CD4-positive, alpha-beta T cell (primary cell): ENCODE results near the gene SLC2A5. TPM values are rescaled to one million over a fixed set of nuclear protein-coding genes. Genes with fewer than 3 reads are reported as not detected.

ENCODE experiments used
- ATAC-seq: fragments of 200-7000 bp; cut with Tn5 transposase; one replicate; pipeline ENCODE4 v1.10.0; 2022; ENCODE audit warnings: mild to moderate bottlenecking; ENCODE audit not compliant: poor library complexity
- CTCF ChIA-PET: fragments of 350-600 bp; sonication (Branson Sonifier 250); formaldehyde crosslinking; loops from one replicate; lab custom pipeline; 2021; ENCODE audit warnings: antibody characterized with exemption, inconsistent platforms; lab: Charles Lee
- POLR2A ChIA-PET: fragments of 350-600 bp; sonication (Branson Sonifier 250); formaldehyde crosslinking; loops from one replicate; lab custom pipeline; 2021; ENCODE audit warnings: antibody characterized with exemption, inconsistent platforms; lab: Charles Lee
- DNase-seq, 14 experiments: peaks; one replicate each; pipeline ENCODE4 v3.0.0-alpha.2; 2013 to 2020; ENCODE audit warnings: mixed read lengths in 2 of 14
- H3K27ac ChIP-seq, 2 donors: one replicate each; pipeline versions ENCODE4 v1.5.1 to v1.7.0; 2013; ENCODE audit warnings: low read length in 2 of 2, low read depth in 1 of 2, mild to moderate bottlenecking in 1 of 2
- H3K27me3 ChIP-seq, 2 experiments: 1 replicate in 1 of 2; 2 replicates in 1 of 2; pipeline versions ENCODE4 v1.6.1 to v1.7.0; 2013; ENCODE audit warnings: low read length in 2 of 2, control low read depth in 1 of 2, mild to moderate bottlenecking in 1 of 2, moderate library complexity in 1 of 2; ENCODE audit not compliant: insufficient read depth in 2 of 2, control insufficient read depth in 1 of 2
- H3K36me3 ChIP-seq: one replicate; pipeline ENCODE4 v1.6.1; 2013; ENCODE audit warnings: low read length, control low read depth; ENCODE audit not compliant: insufficient read depth
- H3K4me1 ChIP-seq: one replicate; pipeline ENCODE4 v1.6.1; 2013; ENCODE audit warnings: low read length, control low read depth; ENCODE audit not compliant: insufficient read depth
- H3K4me3 ChIP-seq: one replicate; pipeline ENCODE4 v1.5.1; 2013; ENCODE audit warnings: mild to moderate bottlenecking, low read length, moderate library complexity
- H3K9me3 ChIP-seq, 2 experiments: 1 replicate in 1 of 2; 2 replicates in 1 of 2; pipeline versions ENCODE4 v1.6.1 to v1.7.0; 2013; ENCODE audit warnings: low read length in 2 of 2, mild to moderate bottlenecking in 2 of 2, control low read depth in 1 of 2, moderate library complexity in 1 of 2; ENCODE audit not compliant: control insufficient read depth in 1 of 2, insufficient read depth in 1 of 2
- H3K27ac Mint-ChIP-seq: one replicate; pipeline ENCODE4 v1.8.0; 2020; ENCODE audit warnings: mixed read lengths
- H3K27me3 Mint-ChIP-seq: one replicate; pipeline ENCODE4 v1.8.0; 2021; ENCODE audit warnings: mixed read lengths
- H3K36me3 Mint-ChIP-seq: one replicate; pipeline ENCODE4 v1.8.0; 2021; ENCODE audit warnings: low read depth, mixed read lengths
- H3K4me1 Mint-ChIP-seq: one replicate; pipeline ENCODE4 v1.8.0; 2021; ENCODE audit warnings: low read depth, mixed read lengths
- H3K4me3 Mint-ChIP-seq: one replicate; pipeline ENCODE4 v1.8.0; 2020; ENCODE audit warnings: mild to moderate bottlenecking, mixed read lengths
- H3K9me3 Mint-ChIP-seq: one replicate; pipeline ENCODE4 v1.8.0; 2020; ENCODE audit warnings: mixed read lengths
- CTCF ChIP-seq: fragments of 200-600 bp; IDR thresholded peaks from one replicate; pipeline ENCODE4 v1.8.0; 2022; ENCODE audit warnings: antibody characterized with exemption, mild to moderate bottlenecking
- intact Hi-C, 2 experiments: fragments of 100-400 bp; cut with DNase I in 1 of 2; cut with micrococcal nuclease in 1 of 2; formaldehyde crosslinking; loops; one replicate each; pipeline versions ENCODE4 v1.15.1 to v1.9.0; 2023 to 2025; cut with DNase I, micrococcal nuclease
- total RNA-seq, 174 experiments: library from RNA in 2 of 174; stranded (reverse) in 2 of 174; gene quantifications; one replicate each; pipeline ENCODE4 v1.2.3 and lab custom pipeline; 2021 to 2026

SLC2A5 gene
- total RNA-seq, 2 experiments from 2014 or later, result not detected

GRCh38 chr1:9100471-9101043, 31.1 kb upstream of the SLC2A5 start:
- ATAC-seq (no peak), DNase-seq (no peak)
- ChIA-PET CTCF (interaction anchor here (1.2 to 1.3 kb wide), 2 partner anchors 10 to 42 kb away, joined by 3 to 4 read pairs; no protein-coding TSS in a partner anchor), POLR2A (no interaction called here)
- H3K4me3 ChIP-seq, result no peak overlapping the region
- Mint-ChIP-seq H3K9me3 (no peaks in the 10 kb centered on the region), H3K27ac (no peak overlapping the region), H3K4me3 (no peak overlapping the region), H3K27me3 (no peaks in the 10 kb centered on the region), H3K4me1 (no peaks in the 10 kb centered on the region), H3K36me3 (peaks cover 18% of the 10 kb centered on the region)
- H3K4me1 ChIP-seq, result no peaks in the 10 kb centered on the region
- intact Hi-C loops, result loop anchor here in 1 of 2 experiments (2.0 kb wide), 1 partner anchor 92 kb away; no protein-coding TSS in a partner anchor
- peaks cover 8% of the 10 kb centered on the region for H3K36me3 ChIP-seq
- no peak for TF ChIP-seq CTCF
- no peak overlapping the region for H3K27ac ChIP-seq
- H3K27me3 ChIP-seq, result no peaks in the 10 kb centered on the region
- no peaks in the 10 kb centered on the region for H3K9me3 ChIP-seq

- no peak for TF ChIP-seq CTCF
- Histone ChIP-seq H3K9me3 (no peaks in the 10 kb centered on the region), H3K36me3 (peaks cover 8% of the 10 kb centered on the region), H3K4me1 (no peaks in the 10 kb centered on the region), H3K27me3 (no peaks in the 10 kb centered on the region), H3K27ac (no peak overlapping the region), H3K4me3 (no peak overlapping the region)
- no peak overlapping the region for H3K4me3 Mint-ChIP-seq
- peaks cover 12% of the 10 kb centered on the region for H3K36me3 Mint-ChIP-seq
- no peaks in the 10 kb centered on the region for H3K9me3 Mint-ChIP-seq
- CTCF ChIA-PET, result no interaction called here
- POLR2A ChIA-PET, result no interaction called here
- H3K27ac Mint-ChIP-seq, result no peak overlapping the region
- H3K27me3 Mint-ChIP-seq, result peaks cover 4% of the 10 kb centered on the region
- H3K4me1 Mint-ChIP-seq, result no peaks in the 10 kb centered on the region
- no peak for ATAC-seq
- intact Hi-C loops, result loop anchor here in 1 of 2 experiments (5.0 kb wide), 1 partner anchor 182 kb away; no protein-coding TSS in a partner anchor
- no peak for DNase-seq
These were observed 30.1 kb upstream of the SLC2A5 start for GRCh38 chr1:9099555-9099954.

- CTCF ChIA-PET, result interaction anchor here (0.9 kb wide), 1 partner anchor 12 kb away, joined by 3 read pairs; no protein-coding TSS in a partner anchor
These were observed 28.7 kb upstream of the SLC2A5 start for GRCh38 chr1:9097947-9098705.

More at GRCh38 chr1:9097947-9098705, 28.7 kb upstream of the SLC2A5 start:
- Mint-ChIP-seq H3K36me3 (peaks cover 4% of the 10 kb centered on the region), H3K27me3 (peaks cover 5% of the 10 kb centered on the region), H3K9me3 (no peaks in the 10 kb centered on the region), H3K27ac (no peak overlapping the region), H3K4me1 (no peaks in the 10 kb centered on the region), H3K4me3 (no peak overlapping the region)
- Histone ChIP-seq H3K4me3 (no peak overlapping the region), H3K4me1 (no peaks in the 10 kb centered on the region), H3K27me3 (peaks cover 0 to 2% of the 10 kb centered on the region in 2 experiments), H3K36me3 (no peaks in the 10 kb centered on the region), H3K27ac (no peak overlapping the region), H3K9me3 (no peaks in the 10 kb centered on the region)
- intact Hi-C loops, result loop anchor here in 1 of 2 experiments (5.0 kb wide), 1 partner anchor 181 kb away; no protein-coding TSS in a partner anchor
- POLR2A ChIA-PET, result no interaction called here
- no peak for ATAC-seq
- TF ChIP-seq CTCF, result no peak
- DNase-seq, result no peak
